Cardiac fibroblast (primary cell): ENCODE results near the gene PPID.

Experiments used
- DNase-seq, 2 donors: peaks; one replicate each; pipeline versions ENCODE4 v3.0.0 to v3.0.0-alpha.2; 2010; ENCODE audit warnings: low read depth in 2 of 2
- H3K4me3 ChIP-seq, 2 donors: replicated peaks in 1 of 2; 1 replicate in 1 of 2; 2 replicates in 1 of 2; pipeline ENCODE4 v1.5.1; 2011; ENCODE audit warnings: low read depth in 2 of 2, low read length in 2 of 2, mild to moderate bottlenecking in 2 of 2, moderate library complexity in 1 of 2
- TF ChIP-seq, protein P1 (sequence below): IDR thresholded peaks from one replicate; pipeline ENCODE4 v1.5.1; 2011; ENCODE audit warnings: low read depth, mild to moderate bottlenecking, low read length, inconsistent platforms

PPID gene

DNA sequence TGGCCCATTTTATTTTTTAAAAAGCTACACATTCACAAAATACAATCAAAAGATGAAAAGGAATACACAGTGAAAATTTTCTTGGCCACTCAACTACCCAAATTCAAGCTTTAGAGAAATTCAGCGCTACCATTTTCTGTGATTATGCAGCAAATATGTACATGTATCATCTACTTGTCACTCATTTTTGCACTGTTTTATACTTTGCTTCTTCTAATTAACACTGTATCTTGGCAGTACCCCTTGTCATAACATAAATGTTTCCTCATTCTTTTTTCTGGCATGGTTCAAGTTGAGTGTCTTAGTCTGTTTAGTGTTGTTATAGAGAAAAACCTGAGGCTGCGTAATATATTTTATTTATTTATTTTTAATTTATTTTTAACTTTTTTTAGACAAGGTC, 15.7 kb upstream of the PPID start:
- TF ChIP-seq, protein P1, sequence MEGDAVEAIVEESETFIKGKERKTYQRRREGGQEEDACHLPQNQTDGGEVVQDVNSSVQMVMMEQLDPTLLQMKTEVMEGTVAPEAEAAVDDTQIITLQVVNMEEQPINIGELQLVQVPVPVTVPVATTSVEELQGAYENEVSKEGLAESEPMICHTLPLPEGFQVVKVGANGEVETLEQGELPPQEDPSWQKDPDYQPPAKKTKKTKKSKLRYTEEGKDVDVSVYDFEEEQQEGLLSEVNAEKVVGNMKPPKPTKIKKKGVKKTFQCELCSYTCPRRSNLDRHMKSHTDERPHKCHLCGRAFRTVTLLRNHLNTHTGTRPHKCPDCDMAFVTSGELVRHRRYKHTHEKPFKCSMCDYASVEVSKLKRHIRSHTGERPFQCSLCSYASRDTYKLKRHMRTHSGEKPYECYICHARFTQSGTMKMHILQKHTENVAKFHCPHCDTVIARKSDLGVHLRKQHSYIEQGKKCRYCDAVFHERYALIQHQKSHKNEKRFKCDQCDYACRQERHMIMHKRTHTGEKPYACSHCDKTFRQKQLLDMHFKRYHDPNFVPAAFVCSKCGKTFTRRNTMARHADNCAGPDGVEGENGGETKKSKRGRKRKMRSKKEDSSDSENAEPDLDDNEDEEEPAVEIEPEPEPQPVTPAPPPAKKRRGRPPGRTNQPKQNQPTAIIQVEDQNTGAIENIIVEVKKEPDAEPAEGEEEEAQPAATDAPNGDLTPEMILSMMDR: no peak
- H3K4me3 ChIP-seq: no peak overlapping the region
- no peak for DNase-seq

DNA sequence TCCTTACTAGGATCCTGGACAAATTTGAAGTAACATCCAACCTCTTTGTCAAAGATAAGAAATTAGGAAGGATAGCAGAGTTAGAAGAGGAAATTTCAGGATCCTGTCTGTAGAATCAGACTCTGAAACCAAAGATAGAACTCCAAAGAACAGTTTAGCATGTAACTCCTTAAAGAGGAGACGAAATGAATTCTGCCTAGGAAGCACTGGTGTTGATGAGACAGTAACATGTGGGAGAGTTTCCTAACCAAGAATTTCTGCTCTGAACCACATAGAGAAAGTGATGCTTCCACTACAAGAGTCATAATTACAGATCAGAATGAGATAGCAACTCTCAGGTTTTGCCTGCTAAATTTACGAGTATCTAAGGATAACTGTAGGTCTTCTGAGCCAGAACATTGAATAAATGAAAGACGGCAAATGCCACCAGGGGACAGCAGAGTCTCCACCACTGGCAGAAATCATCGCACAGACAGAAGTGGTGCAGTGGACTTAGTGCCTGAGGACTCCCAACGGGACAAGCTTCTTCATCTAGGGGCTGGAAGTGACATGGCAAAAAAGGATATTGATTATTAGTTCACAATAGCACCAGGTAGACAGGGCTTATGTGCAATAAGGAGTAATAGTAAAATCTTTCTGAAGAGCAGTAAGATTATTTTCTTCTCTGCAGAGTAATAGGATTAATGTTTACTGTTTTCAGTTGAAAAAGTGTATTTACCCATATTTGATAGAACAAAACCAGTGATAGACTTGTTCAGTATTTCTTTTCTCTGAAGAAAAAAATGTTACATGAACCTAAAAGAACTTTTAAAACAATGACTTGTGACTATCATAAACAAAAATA, 6.7 kb upstream of the PPID start:
- TF ChIP-seq, protein P1: peak; percentile 90
- H3K4me3 ChIP-seq: no peak overlapping the region
- DNase-seq: peak; percentile 78 to 79

DNA sequence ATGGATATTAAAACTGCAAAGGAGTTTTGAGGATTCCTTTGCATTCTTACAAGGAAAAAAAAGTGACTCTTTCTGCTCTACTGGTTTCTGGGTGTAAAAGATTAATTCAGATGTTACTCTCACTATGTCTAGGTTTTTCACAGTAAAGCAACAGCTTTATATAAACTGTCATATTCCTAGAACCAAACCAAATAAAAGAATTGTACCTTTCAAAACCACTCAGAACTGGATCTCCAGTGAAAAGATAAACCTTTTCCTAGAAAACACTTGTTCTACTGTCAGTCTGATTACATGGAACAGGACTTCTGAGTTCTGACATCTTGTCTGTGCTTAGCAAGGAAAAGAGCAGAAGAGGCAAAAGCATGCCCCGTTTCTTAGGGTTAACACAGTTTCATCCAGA, 5.0 kb upstream of the PPID start:
- no peak for DNase-seq

DNA sequence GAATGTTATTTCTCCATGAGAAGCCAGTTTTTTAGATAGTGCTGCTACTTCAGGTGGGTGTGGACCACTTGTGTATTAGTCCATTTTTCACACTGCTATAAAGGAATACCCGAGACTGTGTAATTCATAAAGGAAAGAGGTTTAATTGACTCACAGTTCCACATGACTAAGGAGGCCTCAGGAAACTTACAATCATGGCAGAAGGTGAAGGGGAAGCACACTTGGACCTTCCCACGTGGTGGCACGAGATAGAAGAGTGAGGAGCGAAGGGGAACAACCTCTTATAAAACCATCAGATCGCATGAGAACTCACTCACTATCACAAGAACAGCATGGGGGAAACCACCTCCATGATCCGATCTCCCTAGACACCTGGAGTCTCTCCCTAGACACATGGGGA, 3.4 kb upstream of the PPID start:
- TF ChIP-seq, protein P1: no peak
- DNase-seq: no peak
- H3K4me3 ChIP-seq: no peak overlapping the region

More for the DNA sequence above, 5.0 kb upstream of the PPID start:
- TF ChIP-seq, protein P1: no peak
- H3K4me3 ChIP-seq: no peak overlapping the region

DNA sequence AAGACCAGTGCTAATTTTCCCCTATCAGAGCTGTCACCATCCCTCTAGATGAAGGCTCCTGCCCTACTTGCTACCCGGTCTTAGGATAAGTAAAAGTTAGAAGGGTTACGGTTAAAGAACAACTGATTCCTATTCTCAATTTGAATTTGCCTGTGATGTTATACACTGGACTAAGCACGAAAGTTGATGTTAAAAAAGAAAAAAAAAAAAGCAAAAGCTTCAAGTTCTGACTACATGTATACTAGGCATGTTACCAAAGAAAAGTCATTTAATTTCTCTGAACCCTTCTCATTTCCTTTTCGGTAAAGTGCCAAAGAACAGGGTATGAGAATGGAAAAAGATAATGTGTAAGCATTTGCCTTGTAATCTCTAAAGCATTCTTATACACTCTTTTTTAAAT, 1.4 kb upstream of the PPID start:
- no peak overlapping the region for H3K4me3 ChIP-seq
- TF ChIP-seq, protein P1: no peak
- no peak for DNase-seq

DNA sequence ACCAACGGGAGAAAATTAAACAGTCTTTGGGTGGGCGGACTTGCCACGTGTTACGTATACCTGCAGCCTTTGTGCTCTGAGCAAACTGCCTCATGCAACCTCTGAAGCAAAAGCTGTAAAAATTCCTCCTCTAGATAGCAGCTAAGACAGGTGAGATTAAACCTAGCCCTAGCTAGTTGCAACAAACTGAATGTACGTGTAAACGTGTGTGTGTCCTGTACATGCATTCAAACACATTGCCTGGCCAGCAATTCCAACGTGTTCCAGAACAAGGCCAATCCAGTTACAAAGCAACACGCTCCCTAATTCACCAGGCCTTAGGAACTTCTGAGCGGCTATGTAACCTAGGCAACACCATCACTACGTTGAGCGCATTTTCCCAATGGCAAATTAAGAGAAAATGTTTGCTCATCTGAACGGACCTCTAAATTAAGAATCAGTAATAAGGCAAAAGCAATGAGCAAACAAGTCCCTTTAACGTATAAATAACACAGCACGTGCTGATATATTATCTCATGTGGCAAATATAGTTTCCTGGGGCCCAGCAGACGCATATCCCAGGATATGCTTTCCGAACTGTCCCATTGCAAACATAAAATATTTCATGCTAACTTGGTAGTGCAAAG, 792 bp downstream of the PPID start:
- TF ChIP-seq, protein P1: no peak
- peak overlapping the region; percentile 79 to 84 for H3K4me3 ChIP-seq
- DNase-seq: peak; percentile 59 to 60
